ENCODE results near the gene SASS6. TPM values are rescaled to one million over a fixed set of nuclear protein-coding genes. Genes with fewer than 3 reads are reported as not detected.

The SASS6 gene
- 1.6 TPM for polyA plus RNA-seq (2012; ENCODE audit: insufficient read length, low read depth)

GRCh38 chr1:100132566-100133477 lies at the start of gene SASS6, which contains the start of gene TRMT13:
Gene SASS6 (minus strand): TSS chr1:100132930. CDS start chr1:100132814, 116 bp downstream.
Gene TRMT13 (plus strand): TSS chr1:100133163. CDS start chr1:100133169, 6 bp downstream.
- TF ChIP-seq FOXP2 (optimal IDR thresholded peaks at IDR 0.05; ENCODE audit: borderline replicate concordance, extremely low read depth, extremely low read length, insufficient read depth) (peak; percentile 13), TAF1 (IDR thresholded peaks at IDR 0.05; ENCODE audit: borderline replicate concordance, insufficient read depth, low read length) (peak; percentile 90), POLR2AphosphoS5 (IDR thresholded peaks at IDR 0.05; ENCODE audit: low read depth, low read length) (peak; percentile 93), REST (IDR thresholded peaks at IDR 0.05; ENCODE audit: insufficient read depth in 1 of 2, low read depth in 2 of 2, low read length in 2 of 2) (peak; percentile 11 to 61; a peak in 3 of 4 replicates), SIN3A (IDR thresholded peaks at IDR 0.05; ENCODE audit: borderline replicate concordance, insufficient read depth, low read length) (peak; percentile 95; the same call in 1 of the 2 replicates)

- TF ChIP-seq REST (IDR thresholded peaks at IDR 0.05; ENCODE audit: insufficient read depth in 1 of 2, low read depth in 2 of 2, low read length in 2 of 2) (no peak), SIN3A (IDR thresholded peaks at IDR 0.05; ENCODE audit: borderline replicate concordance, insufficient read depth, low read length) (no peak), POLR2AphosphoS5 (IDR thresholded peaks at IDR 0.05; ENCODE audit: low read depth, low read length) (no peak), TAF1 (IDR thresholded peaks at IDR 0.05; ENCODE audit: borderline replicate concordance, insufficient read depth, low read length) (no peak), FOXP2 (optimal IDR thresholded peaks at IDR 0.05; ENCODE audit: borderline replicate concordance, extremely low read depth, extremely low read length, insufficient read depth) (no peak)
Observed at GRCh38 chr1:100178091-100178490, 45.4 kb upstream of the SASS6 start, which contains the start of gene LRRC39. Gene LRRC39 (minus strand): TSS chr1:100178256. CDS start chr1:100168516, 9,740 bp downstream.

- TF ChIP-seq TAF1 (IDR thresholded peaks at IDR 0.05; ENCODE audit: borderline replicate concordance, insufficient read depth, low read length) = no peak
Observed at GRCh38 chr1:100177295-100178041, 44.7 kb upstream of the SASS6 start.

- TF ChIP-seq FOXP2 (optimal IDR thresholded peaks at IDR 0.05; ENCODE audit: borderline replicate concordance, extremely low read depth, extremely low read length, insufficient read depth) (no peak), REST (IDR thresholded peaks at IDR 0.05; ENCODE audit: insufficient read depth in 1 of 2, low read depth in 2 of 2, low read length in 2 of 2) (no peak), SIN3A (IDR thresholded peaks at IDR 0.05; ENCODE audit: borderline replicate concordance, insufficient read depth, low read length) (no peak), TAF1 (IDR thresholded peaks at IDR 0.05; ENCODE audit: borderline replicate concordance, insufficient read depth, low read length) (no peak), POLR2AphosphoS5 (IDR thresholded peaks at IDR 0.05; ENCODE audit: low read depth, low read length) (no peak)
Observed at GRCh38 chr1:100168051-100168450, 35.3 kb upstream of the SASS6 start.

GRCh38 chr1:100164702-100165101 lies 32.0 kb upstream of the SASS6 start:
- TF ChIP-seq REST (IDR thresholded peaks at IDR 0.05; ENCODE audit: insufficient read depth in 1 of 2, low read depth in 2 of 2, low read length in 2 of 2) (no peak), TAF1 (IDR thresholded peaks at IDR 0.05; ENCODE audit: borderline replicate concordance, insufficient read depth, low read length) (no peak), FOXP2 (optimal IDR thresholded peaks at IDR 0.05; ENCODE audit: borderline replicate concordance, extremely low read depth, extremely low read length, insufficient read depth) (no peak), POLR2AphosphoS5 (IDR thresholded peaks at IDR 0.05; ENCODE audit: low read depth, low read length) (no peak), SIN3A (IDR thresholded peaks at IDR 0.05; ENCODE audit: borderline replicate concordance, insufficient read depth, low read length) (no peak)
